GM19467 (cell line): ENCODE measurements around the gene WASHC2C.
A peak's percentile ranks its signal among the peaks of the same experiment; 100 is the strongest.
"Not testable (repeated sequence)": the region's sequence is repeated elsewhere in the genome, so short reads cannot be mapped to it uniquely, and the experiment has no call there.

ENCODE experiments used
- ATAC-seq: cut with Tn5 transposase; IDR thresholded peaks from one replicate; pipeline ENCODE4 v1.9.1; 2021; ENCODE audit warnings: mild to moderate bottlenecking, moderate library complexity; ENCODE audit not compliant: unreplicated experiment

WASHC2C gene, protein sequence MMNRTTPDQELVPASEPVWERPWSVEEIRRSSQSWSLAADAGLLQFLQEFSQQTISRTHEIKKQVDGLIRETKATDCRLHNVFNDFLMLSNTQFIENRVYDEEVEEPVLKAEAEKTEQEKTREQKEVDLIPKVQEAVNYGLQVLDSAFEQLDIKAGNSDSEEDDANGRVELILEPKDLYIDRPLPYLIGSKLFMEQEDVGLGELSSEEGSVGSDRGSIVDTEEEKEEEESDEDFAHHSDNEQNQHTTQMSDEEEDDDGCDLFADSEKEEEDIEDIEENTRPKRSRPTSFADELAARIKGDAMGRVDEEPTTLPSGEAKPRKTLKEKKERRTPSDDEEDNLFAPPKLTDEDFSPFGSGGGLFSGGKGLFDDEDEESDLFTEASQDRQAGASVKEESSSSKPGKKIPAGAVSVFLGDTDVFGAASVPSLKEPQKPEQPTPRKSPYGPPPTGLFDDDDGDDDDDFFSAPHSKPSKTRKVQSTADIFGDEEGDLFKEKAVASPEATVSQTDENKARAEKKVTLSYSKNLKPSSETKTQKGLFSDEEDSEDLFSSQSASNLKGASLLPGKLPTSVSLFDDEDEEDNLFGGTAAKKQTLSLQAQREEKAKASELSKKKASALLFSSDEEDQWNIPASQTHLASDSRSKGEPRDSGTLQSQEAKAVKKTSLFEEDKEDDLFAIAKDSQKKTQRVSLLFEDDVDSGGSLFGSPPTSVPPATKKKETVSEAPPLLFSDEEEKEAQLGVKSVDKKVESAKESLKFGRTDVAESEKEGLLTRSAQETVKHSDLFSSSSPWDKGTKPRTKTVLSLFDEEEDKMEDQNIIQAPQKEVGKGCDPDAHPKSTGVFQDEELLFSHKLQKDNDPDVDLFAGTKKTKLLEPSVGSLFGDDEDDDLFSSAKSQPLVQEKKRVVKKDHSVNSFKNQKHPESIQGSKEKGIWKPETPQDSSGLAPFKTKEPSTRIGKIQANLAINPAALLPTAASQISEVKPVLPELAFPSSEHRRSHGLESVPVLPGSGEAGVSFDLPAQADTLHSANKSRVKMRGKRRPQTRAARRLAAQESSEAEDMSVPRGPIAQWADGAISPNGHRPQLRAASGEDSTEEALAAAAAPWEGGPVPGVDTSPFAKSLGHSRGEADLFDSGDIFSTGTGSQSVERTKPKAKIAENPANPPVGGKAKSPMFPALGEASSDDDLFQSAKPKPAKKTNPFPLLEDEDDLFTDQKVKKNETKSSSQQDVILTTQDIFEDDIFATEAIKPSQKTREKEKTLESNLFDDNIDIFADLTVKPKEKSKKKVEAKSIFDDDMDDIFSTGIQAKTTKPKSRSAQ (N-terminal part only)

GRCh38 chr10:45726703-45727420 lies at the start of gene WASHC2C:
WASHC2C (plus strand) TSS chr10:45727266; CDS start chr10:45727318, 52 bp downstream.
- ATAC-seq = peak; percentile 91

- not testable (repeated sequence) for ATAC-seq
Measured at GRCh38 chr10:45678467-45678866, 48.6 kb upstream of the WASHC2C start.

DNA sequence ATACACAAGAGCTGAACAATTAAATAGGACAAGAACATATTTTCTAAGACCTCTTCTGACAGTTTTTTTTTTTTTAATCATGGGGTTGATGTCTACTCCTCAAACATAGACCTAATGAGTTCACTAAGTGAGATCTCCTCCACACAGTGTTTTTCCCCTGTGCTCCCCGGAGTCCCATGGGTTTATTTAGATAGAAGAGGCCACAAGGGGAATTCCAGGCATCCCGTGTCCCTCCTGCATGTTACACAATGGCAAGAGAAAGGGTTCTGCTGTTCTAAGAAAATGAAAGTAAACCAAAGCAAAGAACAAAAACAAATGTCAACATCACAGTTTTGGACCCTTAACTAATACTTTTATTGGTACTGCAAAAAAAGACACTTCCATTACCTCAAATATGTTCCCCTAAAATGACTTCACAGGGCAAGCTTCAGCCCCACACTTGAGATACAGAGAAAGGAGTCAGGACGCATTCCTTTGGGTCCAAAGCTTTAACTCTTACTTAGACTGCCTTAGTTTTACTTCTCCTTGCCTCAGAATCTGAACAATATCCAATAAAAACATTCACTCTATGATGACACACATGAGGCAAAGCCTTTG lies 16.8 kb upstream of the WASHC2C start:
- ATAC-seq = not testable (repeated sequence)

GRCh38 chr10:45711223-45711622 lies 15.8 kb upstream of the WASHC2C start:
- not testable (repeated sequence) for ATAC-seq

DNA sequence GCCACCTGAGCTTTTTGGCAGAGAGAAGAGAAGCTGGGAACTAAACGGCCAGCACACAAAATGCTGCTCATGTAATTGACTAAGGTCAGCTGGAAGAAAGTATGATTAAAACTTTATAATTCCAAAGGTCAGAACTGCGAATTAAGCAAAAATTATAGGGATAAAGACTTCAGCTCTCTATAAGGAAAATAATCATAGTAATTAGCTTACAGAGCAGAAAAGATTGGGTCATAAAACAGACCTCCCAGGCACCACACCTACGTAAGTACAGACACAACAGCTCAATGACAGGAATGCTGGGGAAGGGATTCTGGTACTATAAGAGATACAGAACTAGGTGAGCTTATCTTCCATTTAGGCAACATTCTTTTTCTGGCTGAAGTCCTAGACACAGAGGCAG lies 10.0 kb upstream of the WASHC2C start:
- ATAC-seq = not testable (repeated sequence)

- not testable (repeated sequence) for ATAC-seq
Measured at GRCh38 chr10:45717642-45718041, 9.4 kb upstream of the WASHC2C start.

GRCh38 chr10:45721503-45721902 lies 5.6 kb upstream of the WASHC2C start:
- not testable (repeated sequence) for ATAC-seq

DNA sequence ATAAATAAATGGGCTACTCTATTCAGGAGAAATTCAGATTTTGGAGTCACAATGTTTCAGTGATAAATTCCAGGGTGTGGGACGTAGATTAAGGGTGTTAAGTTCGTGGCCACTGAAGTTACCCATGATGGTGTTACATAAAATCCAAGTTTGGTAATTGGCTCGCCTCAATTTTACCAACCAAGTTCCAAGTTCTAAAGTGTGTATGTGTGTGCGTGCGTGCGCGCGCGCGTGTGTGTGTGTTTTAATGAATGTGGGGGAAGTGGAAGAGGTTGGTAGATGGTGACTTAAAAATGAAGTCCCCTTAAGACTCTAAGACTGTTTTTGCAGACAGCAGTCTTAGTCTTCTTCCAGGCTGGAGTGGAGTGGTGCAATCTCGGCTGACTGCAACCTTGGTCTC lies 3.2 kb upstream of the WASHC2C start:
- ATAC-seq = not testable (repeated sequence)

GRCh38 chr10:45727421-45727965 lies 427 bp downstream of the WASHC2C start:
- ATAC-seq = peak; percentile 63

- ATAC-seq = not testable (repeated sequence)
Measured at GRCh38 chr10:45734449-45734848, 7.4 kb downstream of the WASHC2C start.

DNA sequence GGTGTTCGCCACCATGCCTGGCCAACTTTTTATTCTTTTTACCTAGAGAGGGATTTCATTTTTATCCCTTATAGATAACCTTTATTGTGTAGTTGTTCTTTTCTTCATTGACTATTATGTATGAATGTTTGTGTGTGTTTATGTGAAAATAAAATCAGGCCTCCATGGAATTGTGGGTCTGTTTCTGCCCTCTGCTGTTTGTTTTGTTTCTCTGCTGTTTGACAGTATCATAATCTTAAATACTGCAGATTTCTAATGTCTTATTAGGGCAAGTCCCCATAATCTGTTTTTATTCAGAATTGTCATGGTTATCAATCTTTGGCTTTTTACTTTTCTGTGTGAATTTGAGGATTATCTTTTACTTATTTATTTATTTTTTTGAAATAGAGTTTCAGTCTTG lies 7.8 kb downstream of the WASHC2C start:
- ATAC-seq = not testable (repeated sequence)

DNA sequence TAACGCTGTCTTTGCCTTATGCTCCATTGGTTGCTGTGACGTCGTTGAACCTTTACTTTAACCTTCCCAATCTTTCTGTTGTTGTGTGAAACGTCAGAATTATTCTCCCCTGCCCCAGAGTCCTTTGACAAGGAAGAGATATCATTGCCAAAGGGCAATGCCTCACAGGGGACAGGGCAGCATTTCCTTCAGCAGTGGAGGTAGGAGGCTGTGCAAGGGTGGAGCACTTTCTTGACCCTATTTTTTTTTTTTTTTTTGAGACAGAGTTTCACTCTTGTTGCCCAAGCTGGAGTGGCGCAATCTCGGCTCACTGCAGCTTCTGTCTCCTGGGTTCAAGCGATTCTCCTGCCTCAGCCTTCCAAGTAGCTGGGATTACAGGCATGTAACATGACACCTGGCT lies 14.5 kb downstream of the WASHC2C start:
- not testable (repeated sequence) for ATAC-seq

DNA sequence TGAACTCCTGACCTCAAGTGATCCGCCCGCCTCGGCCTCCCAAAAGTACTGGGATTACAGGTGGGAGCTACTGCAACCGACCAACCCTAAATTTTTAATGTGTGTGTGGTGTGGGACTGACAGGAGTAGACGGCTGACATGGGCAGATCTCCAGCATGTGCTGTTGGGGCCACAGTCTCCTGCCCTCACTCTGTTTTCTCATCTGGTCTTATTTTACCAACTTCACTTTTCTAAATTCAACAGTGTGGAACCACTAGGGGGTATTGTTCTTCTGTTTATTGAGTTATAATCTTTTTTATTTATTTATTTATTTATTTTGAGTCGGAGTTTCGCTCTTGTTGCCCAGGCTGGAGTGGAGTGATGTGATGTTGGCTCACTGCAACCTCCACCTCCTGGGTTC lies 14.9 kb downstream of the WASHC2C start:
- ATAC-seq = not testable (repeated sequence)

- not testable (repeated sequence) for ATAC-seq
Measured at GRCh38 chr10:45751141-45751540, 24.1 kb downstream of the WASHC2C start.

DNA sequence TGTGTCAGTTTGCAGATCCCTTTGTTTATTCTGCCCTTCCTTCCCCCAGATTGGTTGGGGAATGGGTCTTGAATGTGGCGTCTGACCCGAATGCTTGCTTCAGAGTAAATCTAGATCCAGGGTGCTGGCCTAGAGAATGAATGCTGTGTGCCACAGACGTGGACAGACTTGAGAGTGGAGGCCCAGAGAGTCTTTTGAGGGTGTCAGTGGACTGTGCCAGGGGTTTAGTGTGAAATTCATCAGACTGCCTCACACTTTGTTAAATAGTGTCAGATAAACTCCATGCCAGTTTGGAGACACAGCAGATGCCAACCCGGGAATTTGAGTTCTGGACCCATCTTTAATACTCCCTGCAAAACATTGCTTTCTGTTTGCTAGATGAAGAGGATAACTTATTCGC lies 25.1 kb downstream of the WASHC2C start:
- ATAC-seq = not testable (repeated sequence)

- ATAC-seq = not testable (repeated sequence)
Measured at GRCh38 chr10:45753979-45754495, 27.0 kb downstream of the WASHC2C start.

DNA sequence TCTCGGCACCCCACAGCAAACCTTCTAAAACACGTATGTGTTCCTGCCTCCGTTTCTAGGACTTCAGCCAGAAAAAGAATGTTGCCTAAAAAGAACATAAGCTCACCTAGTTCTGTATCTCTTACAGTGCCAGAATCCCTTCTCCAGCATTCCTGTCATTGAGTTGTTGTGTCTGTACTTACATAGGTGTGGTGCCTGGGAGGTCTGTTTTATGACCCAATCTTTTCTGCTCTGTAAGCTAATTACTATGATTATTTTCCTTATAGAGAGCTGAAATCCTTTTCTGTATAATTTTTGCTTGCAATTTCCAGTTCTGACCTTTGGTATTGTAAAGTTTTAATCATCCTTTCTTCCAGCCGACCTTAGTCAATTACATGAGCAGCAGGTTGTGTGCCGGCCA lies 28.0 kb downstream of the WASHC2C start:
- ATAC-seq = not testable (repeated sequence)

DNA sequence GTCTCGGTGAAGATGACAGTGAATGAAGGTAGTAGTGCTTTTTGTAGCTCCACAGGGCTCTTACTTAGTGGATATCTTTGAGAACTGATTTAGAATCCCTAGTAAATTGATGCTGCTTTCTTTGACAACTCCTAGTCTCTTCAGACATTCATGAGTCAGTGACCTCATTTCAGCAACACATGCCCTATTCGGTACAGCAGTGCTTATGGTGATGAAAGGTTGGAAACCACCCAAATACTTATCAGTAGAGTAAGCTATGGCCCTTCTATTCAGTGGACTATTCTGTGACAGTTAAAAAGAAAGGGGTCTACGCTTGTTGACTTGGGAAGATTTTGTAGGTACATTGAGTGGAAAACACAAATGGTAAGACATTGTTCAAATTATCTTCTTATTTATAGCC lies 29.0 kb downstream of the WASHC2C start:
- not testable (repeated sequence) for ATAC-seq
